Breast epithelium (tissue), 4 donors: ENCODE data around the gene FGR. TPM values are rescaled to one million over a fixed set of nuclear protein-coding genes. Genes with fewer than 3 reads are reported as not detected.

ENCODE experiments used
- DNase-seq, 2 donors: peaks; one replicate each; pipeline ENCODE4 v3.0.0-alpha.2; 2019; ENCODE audit warnings: low spot score in 2 of 2
- H3K27ac ChIP-seq, 2 donors: fragments of 200-600 bp; sonication (generic) in 1 of 2; one replicate each; pipeline ENCODE4 v1.5.1; 2016 to 2019; ENCODE audit warnings: mild to moderate bottlenecking in 1 of 2
- H3K27me3 ChIP-seq, 2 donors: fragments of 200-600 bp; sonication (generic) in 1 of 2; one replicate each; pipeline versions ENCODE4 v1.5.1 to v1.6.0; 2017 to 2019; ENCODE audit warnings: control low read depth in 1 of 2, mild to moderate bottlenecking in 1 of 2
- H3K36me3 ChIP-seq: fragments of 200-600 bp; one replicate; pipeline ENCODE4 v1.5.1; 2019
- H3K4me1 ChIP-seq, 2 donors: fragments of 200-600 bp; sonication (generic); one replicate each; pipeline ENCODE4 v1.5.1; 2016 to 2019; ENCODE audit warnings: control low read depth in 1 of 2
- H3K4me3 ChIP-seq, 3 donors: fragments of 200-600 bp; sonication (generic); 1 replicate in 2 of 3; 2 replicates in 1 of 3; pipeline ENCODE4 v1.5.1; 2016 to 2019; ENCODE audit warnings: mild to moderate bottlenecking in 3 of 3, moderate library complexity in 2 of 3
- H3K9me3 ChIP-seq, 2 donors: fragments of 200-600 bp; sonication (generic) in 1 of 2; one replicate each; pipeline ENCODE4 v1.5.1; 2016 to 2019; ENCODE audit warnings: control low read depth in 1 of 2
- CTCF ChIP-seq, 3 donors: fragments of 450-650 bp; IDR thresholded peaks; one replicate each; pipeline ENCODE4 v1.5.1; 2016 to 2017; ENCODE audit warnings: antibody characterized with exemption in 3 of 3, mild to moderate bottlenecking in 3 of 3, moderate library complexity in 3 of 3
- POLR2A ChIP-seq: fragments of 450-650 bp; IDR thresholded peaks from one replicate; pipeline ENCODE4 v1.6.1; 2016; ENCODE audit warnings: antibody characterized with exemption, mild to moderate bottlenecking, moderate library complexity
- POLR2AphosphoS5 ChIP-seq, 3 donors: sonication (generic); formaldehyde crosslinking; IDR thresholded peaks; one replicate each; pipeline ENCODE4 v1.6.1; 2017; ENCODE audit warnings: antibody characterized with exemption in 3 of 3
- intact Hi-C: fragments of 100-400 bp; cut with DNase I; formaldehyde crosslinking; loops from one replicate; pipeline ENCODE4 v1.15.1; 2023; ENCODE audit warnings: low total_unique reads
- total RNA-seq, 3 donors: library from RNA; depleted of rRNA; stranded (reverse); fragments of >200 nt; gene quantifications; one replicate each; pipeline ENCODE4 v1.1.0, GENCODE V29; 2016

Gene FGR
- total RNA-seq, 3 donors from 2014 or later, result 22.1 to 46.9 (median 24.3) TPM

GRCh38 chr1:27605796-27606707, 28.9 kb downstream of the FGR start:
- peak in 1 of 3 donors; percentile 33 for TF ChIP-seq POLR2AphosphoS5 (IDR thresholded peaks at IDR 0.05)
- no peak for TF ChIP-seq POLR2A
- TF ChIP-seq CTCF (IDR thresholded peaks at IDR 0.05), result peak; percentile 76 to 93 (median 92)
- Histone ChIP-seq H3K27ac (peak overlapping the region; percentile 19 to 21), H3K9me3 (no peaks in the 10 kb centered on the region), H3K27me3 (no peaks in the 10 kb centered on the region), H3K4me1 (peaks cover 0 to 2% of the 10 kb centered on the region in 2 donors), H3K36me3 (no peaks in the 10 kb centered on the region), H3K4me3 (no peak overlapping the region)
- no peak for DNase-seq
- intact Hi-C loops, result loop anchor here (10.0 kb wide), 1 partner anchor 211 kb away; the partner anchor contains the start of gene GPR3

GRCh38 chr1:27605300-27605766, 29.7 kb downstream of the FGR start:
- Histone ChIP-seq H3K27ac (peak overlapping the region in 1 of 2 donors; percentile 21), H3K4me1 (peaks cover 5 to 9% of the 10 kb centered on the region in 2 donors), H3K9me3 (no peaks in the 10 kb centered on the region), H3K4me3 (no peak overlapping the region), H3K27me3 (no peaks in the 10 kb centered on the region), H3K36me3 (no peaks in the 10 kb centered on the region)
- TF ChIP-seq POLR2A (no peak), POLR2AphosphoS5 (IDR thresholded peaks at IDR 0.05) (no peak), CTCF (IDR thresholded peaks at IDR 0.05) (no peak)
- DNase-seq, result no peak
- intact Hi-C loops, result loop anchor here (10.0 kb wide), 1 partner anchor 211 kb away; the partner anchor contains the start of gene GPR3

- no peaks in the 10 kb centered on the region for H3K36me3 ChIP-seq
- H3K27me3 ChIP-seq, result no peaks in the 10 kb centered on the region
- H3K27ac ChIP-seq, result peak overlapping the region; percentile 94 to 97
- peaks cover 10 to 15% of the 10 kb centered on the region in 2 donors for H3K4me1 ChIP-seq
- DNase-seq, result no peak
- H3K4me3 ChIP-seq, result peak overlapping the region; percentile 92 to 100 (median 95)
- intact Hi-C loops, result loop anchor here (5.0 to 10.0 kb wide), 2 partner anchors 47 to 210 kb away; partner anchors contain the start of gene GPR3
- H3K9me3 ChIP-seq, result no peaks in the 10 kb centered on the region
- no peak for TF ChIP-seq POLR2AphosphoS5 (IDR thresholded peaks at IDR 0.05)
- TF ChIP-seq POLR2A, result no peak
- no peak for TF ChIP-seq CTCF (IDR thresholded peaks at IDR 0.05)
These were observed 30.2 kb downstream of the FGR start for GRCh38 chr1:27604579-27605299.

- peak; percentile 83 to 96 (median 89) for TF ChIP-seq POLR2AphosphoS5 (IDR thresholded peaks at IDR 0.05)
- peak; percentile 75 for TF ChIP-seq POLR2A
- peak in 1 of 3 donors; percentile 42 for TF ChIP-seq CTCF (IDR thresholded peaks at IDR 0.05)
- H3K36me3 ChIP-seq, result no peaks in the 10 kb centered on the region
- no peaks in the 10 kb centered on the region for H3K27me3 ChIP-seq
- peak; percentile 93 to 94 for DNase-seq
- H3K4me3 ChIP-seq, result peak within 1 kb of the TSS; percentile 92 to 100 (median 95)
- H3K9me3 ChIP-seq, result no peaks in the 10 kb centered on the region
- peaks cover 18 to 23% of the 10 kb centered on the region in 2 donors for H3K4me1 ChIP-seq
- intact Hi-C loops, result loop anchor here (5.0 to 10.0 kb wide), 2 partner anchors 47 to 209 kb away; partner anchors contain the start of gene GPR3
- H3K27ac ChIP-seq, result peak within 1 kb of the TSS; percentile 94 to 97
These were observed 31.1 kb downstream of the FGR start, which contains the start of gene AHDC1 for GRCh38 chr1:27603681-27604578. TSS of gene AHDC1 (minus strand) at chr1:27604144. CDS start at chr1:27552115, 52,029 bp downstream.
